ENCODE results near the gene FEN1.

DNA sequence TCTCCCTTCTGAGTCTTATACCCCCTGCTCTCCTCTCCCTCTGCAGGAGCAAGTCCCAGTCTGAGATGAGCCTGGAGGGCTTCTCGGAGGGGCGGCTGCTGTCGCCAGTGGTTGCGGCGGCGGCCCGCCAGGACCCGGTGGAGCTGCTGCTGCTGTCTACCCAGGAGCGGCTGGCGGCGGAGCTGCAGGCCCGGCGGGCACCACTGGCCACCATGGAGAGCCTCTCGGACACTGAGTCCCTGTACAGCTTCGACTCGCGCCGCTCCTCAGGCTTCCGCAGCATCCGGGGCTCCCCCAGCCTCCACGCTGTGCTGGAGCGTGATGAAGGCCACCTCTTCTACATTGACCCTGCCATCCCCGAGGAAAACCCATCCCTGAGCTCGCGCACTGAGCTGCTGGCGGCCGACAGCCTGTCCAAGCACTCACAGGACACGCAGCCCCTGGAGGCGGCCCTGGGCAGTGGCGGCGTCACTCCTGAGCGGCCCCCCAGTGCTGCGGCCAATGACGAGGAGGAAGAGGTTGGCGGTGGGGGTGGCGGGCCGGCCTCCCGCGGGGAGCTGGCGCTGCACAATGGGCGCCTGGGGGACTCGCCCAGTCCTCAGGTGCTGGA, 49.1 kb upstream of the FEN1 start:
- TF ChIP-seq POLR2A (IDR thresholded peaks at IDR 0.05) (no peak), CTCF (IDR thresholded peaks at IDR 0.05) (no peak), POLR2AphosphoS5 (IDR thresholded peaks at IDR 0.05) (no peak)

Data from gastroesophageal sphincter (tissue), 3 donors.